Activated T-cell treated with anti-CD3 and anti-CD28 coated beads for 1 hour (primary cell): ENCODE results near the gene PINLYP.
A peak's percentile ranks its signal among the peaks of the same experiment; 100 is the strongest.

Source experiments
- DNase-seq: peaks from one replicate; pipeline ENCODE4 v3.0.0-alpha.2; 2020; ENCODE audit warnings: low read depth

Gene PINLYP

GRCh38 chr19:43548706-43549105 is 26.9 kb upstream of the PINLYP start:
- DNase-seq, result no peak

- DNase-seq, result no peak
Measured at GRCh38 chr19:43551399-43552197, 24.0 kb upstream of the PINLYP start.

GRCh38 chr19:43552198-43552450 is 23.5 kb upstream of the PINLYP start:
- no peak for DNase-seq

GRCh38 chr19:43552616-43553015 is 23.0 kb upstream of the PINLYP start:
- DNase-seq, result no peak

- no peak for DNase-seq
Measured at GRCh38 chr19:43553656-43554055, 21.9 kb upstream of the PINLYP start.

GRCh38 chr19:43554317-43554895 is 21.2 kb upstream of the PINLYP start:
- DNase-seq, result no peak

- peak; percentile 80 for DNase-seq
Measured at GRCh38 chr19:43555185-43555770, 20.3 kb upstream of the PINLYP start.

GRCh38 chr19:43560687-43561086 is 14.9 kb upstream of the PINLYP start:
- DNase-seq, result no peak

GRCh38 chr19:43561139-43561970 is 14.2 kb upstream of the PINLYP start:
- no peak for DNase-seq

GRCh38 chr19:43562226-43562697 is 13.3 kb upstream of the PINLYP start:
- DNase-seq, result no peak

GRCh38 chr19:43562698-43563241 is 12.8 kb upstream of the PINLYP start:
- DNase-seq, result peak; percentile 58

GRCh38 chr19:43563816-43564457 is 11.7 kb upstream of the PINLYP start:
- DNase-seq, result no peak

- no peak for DNase-seq
Measured at GRCh38 chr19:43564800-43565199, 10.8 kb upstream of the PINLYP start.

- no peak for DNase-seq
Measured at GRCh38 chr19:43569657-43570056, 5.9 kb upstream of the PINLYP start.

GRCh38 chr19:43570174-43570791 is 5.3 kb upstream of the PINLYP start:
- DNase-seq, result no peak

GRCh38 chr19:43572171-43572588 is 3.4 kb upstream of the PINLYP start:
- no peak for DNase-seq

GRCh38 chr19:43574424-43575155 is 1.0 kb upstream of the PINLYP start:
- no peak for DNase-seq

GRCh38 chr19:43575955-43576878 is 616 bp downstream of the PINLYP start:
- DNase-seq, result no peak

GRCh38 chr19:43578787-43579186 is 3.2 kb downstream of the PINLYP start:
- DNase-seq, result no peak

- no peak for DNase-seq
Measured at GRCh38 chr19:43581467-43581866, 5.9 kb downstream of the PINLYP start.
